Hematopoietic multipotent progenitor cell (in vitro differentiated cells): ENCODE measurements around the gene PDE1C. TPM values are rescaled to one million over a fixed set of nuclear protein-coding genes. Genes with fewer than 3 reads are reported as not detected.
A peak's percentile ranks its signal among the peaks of the same experiment; 100 is the strongest.
"Not testable (repeated sequence)": the region's sequence is repeated elsewhere in the genome, so short reads cannot be mapped to it uniquely, and the experiment has no call there.

Source experiments
- DNase-seq, 3 donors: peaks; one replicate each; pipeline ENCODE4 v3.0.0-alpha.2; 2011 to 2015; ENCODE audit warnings: low read depth in 2 of 3, low spot score in 2 of 3
- total RNA-seq: library from RNA; depleted of rRNA; stranded (reverse); fragments of >200 nt; gene quantifications from one replicate; pipeline ENCODE4 v1.2.3, GENCODE V29; 2012

The PDE1C gene
- under 0.01 TPM for total RNA-seq

DNA sequence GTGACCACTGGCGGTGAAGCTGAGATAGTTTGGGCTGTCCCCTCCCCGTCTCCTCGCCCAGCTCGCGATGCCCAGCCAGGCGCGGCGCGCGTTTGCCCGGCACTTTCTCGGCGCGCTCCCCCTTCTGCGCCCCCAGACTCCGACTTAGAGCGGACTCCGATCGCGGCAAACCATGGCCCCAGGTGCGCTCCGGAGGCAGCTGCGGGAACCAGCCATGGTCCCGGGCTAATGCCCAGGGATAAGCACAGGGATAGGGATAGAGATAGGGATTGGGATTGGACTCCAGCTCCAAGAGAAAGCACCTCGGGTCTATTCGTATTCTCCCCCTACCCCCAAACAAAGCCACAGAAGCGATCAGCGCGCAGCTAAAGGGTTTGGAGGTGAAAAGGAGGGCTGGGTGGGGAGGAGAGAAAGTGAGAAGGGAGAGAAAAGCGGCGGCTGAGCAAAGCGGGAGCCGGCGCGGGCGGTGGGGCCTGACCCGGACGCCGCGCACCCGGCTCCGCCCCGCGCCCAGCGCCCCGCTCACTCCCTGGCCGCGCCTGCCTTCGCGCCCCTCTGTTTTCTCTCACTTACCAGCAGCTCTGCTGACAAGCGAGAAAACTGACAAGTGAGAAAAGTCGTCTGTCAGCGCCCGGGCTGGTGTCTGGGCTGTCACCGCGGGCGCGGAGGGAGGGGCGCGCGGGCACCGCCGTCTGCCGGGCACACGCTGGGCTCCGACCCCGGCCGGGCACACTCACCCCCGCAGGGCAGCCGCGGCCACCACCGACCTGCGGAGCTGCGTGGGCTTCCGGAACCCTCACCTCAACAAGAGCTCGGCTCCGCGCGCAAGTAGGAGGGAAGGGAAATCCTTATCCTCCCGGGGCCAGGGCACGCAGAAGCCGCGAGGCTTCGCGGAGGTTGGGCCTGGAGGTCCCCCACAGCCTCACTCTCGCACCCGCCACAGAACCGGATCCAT lies at the start of gene PDE1C:
Gene PDE1C, minus strand, starts transcription at position 2 of the 955 bp plus-strand sequence.
- DNase-seq, result peak in 2 of 3 donors; percentile 22 to 36

DNA sequence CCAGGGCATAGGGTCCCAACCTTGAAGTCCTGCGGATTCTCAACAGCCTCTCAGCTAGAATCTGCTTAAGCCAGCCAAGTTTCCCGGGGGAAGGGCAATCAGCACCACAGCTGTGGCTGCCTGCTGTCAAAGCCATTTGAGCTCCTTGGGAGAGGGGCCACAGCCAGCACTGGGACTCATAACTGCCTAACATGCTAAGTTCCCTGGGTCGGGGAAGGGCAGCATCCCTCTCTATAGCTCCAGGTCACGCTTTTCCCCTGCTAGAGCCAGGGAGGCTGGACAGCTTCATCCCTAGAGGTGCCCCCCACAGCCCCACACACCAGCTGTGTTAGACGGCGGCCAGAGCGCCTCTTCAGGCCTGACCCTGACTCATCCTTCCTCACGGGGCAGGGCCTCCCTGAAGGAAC lies 49.6 kb upstream of the PDE1C start:
- DNase-seq, result no peak

DNA sequence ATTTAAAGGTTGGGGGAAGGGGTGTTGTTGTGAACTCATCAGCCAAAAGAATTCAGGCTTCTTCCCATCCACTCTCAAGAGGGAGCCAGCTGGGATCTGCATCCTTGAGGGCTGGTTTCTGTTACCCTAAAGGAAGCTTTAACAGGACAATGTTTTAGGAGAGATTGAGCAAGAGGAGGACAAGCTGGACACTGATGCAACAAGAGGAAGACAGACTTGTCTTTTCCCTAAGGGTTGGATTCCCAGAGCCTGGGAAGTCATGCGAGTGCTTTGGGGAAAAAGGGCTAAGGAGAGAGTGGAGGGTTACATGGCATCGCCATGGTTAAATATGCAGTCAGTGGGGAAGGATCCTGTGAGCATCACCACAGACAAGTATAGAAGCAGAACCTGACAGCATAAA lies 47.6 kb upstream of the PDE1C start:
- no peak for DNase-seq

GRCh38 chr7:32116436-32116835 lies 46.2 kb upstream of the PDE1C start:
- no peak for DNase-seq

- DNase-seq, result no peak
Measured at GRCh38 chr7:32115831-32116230, 45.6 kb upstream of the PDE1C start.

DNA sequence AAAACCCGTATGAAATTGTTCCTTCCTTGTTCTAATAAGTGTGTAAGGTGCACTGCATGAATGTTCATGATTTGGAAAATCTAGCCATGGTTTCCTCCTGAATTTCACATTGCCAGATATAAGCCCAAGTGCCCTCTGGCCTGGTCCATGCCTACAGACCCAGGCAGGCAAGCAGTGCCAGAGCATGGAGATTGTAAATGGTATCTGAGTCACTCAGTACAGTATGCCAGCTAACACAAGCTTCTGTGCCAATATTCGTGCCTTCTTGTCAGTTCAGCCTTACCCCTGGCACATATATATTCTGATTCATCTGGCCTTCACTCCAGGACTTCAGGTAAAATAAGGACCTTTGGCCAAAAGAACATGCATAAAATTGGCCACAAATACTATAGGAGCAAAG lies 38.4 kb upstream of the PDE1C start:
- DNase-seq, result no peak

GRCh38 chr7:32104766-32105165 lies 34.6 kb upstream of the PDE1C start:
- DNase-seq, result no peak

DNA sequence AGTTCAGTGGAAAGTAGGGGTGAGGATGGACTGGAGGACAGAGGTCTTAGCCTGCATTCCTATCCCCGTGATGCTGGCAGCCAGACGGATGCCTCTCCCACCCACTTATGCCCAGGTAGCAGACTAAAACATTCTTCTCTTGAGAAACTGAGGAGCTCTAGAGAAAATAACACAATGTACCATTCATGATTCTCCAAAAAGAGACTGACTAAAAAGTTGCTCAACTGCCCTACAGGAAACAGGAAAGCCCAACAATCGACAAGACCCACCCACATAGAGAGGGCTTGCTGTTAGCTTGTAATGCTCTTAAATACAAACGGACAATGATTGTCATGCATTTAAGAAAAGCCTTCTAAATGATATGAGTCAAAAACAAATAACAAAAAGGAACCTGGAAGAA lies 33.2 kb upstream of the PDE1C start:
- DNase-seq, result no peak

- DNase-seq, result no peak
Measured at GRCh38 chr7:32102432-32102873, 32.2 kb upstream of the PDE1C start.

GRCh38 chr7:32100407-32100907 lies 30.2 kb upstream of the PDE1C start:
- DNase-seq, result no peak

DNA sequence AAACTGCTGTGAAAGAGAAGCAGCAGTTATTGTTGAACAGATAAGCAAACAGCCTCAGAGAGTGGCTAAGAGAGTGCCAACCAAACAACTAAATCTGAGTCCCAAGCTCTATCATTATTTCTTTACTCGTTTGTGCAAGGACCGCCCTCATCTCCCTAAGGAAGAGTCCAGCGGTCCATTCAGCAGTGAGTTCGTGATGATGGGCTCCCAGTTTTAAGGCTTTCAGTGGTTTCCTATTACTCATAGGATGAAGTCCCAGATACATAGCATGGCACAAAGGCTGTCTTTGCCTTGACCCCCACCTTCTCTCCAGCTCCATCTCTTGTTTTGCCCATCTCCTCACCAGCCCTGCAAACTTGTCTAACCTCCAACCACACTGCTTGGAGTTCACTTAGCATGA lies 24.3 kb upstream of the PDE1C start:
- no peak for DNase-seq

GRCh38 chr7:32093415-32094408 lies 23.5 kb upstream of the PDE1C start:
- DNase-seq, result no peak

GRCh38 chr7:32092346-32092745 lies 22.1 kb upstream of the PDE1C start:
- no peak for DNase-seq

- DNase-seq, result no peak
Measured at GRCh38 chr7:32091608-32092210, 21.5 kb upstream of the PDE1C start.

- no peak for DNase-seq
Measured at GRCh38 chr7:32089678-32090077, 19.5 kb upstream of the PDE1C start.

- no peak for DNase-seq
Measured at GRCh38 chr7:32089256-32089655, 19.0 kb upstream of the PDE1C start.

- no peak for DNase-seq
Measured at GRCh38 chr7:32088451-32088881, 18.3 kb upstream of the PDE1C start.

DNA sequence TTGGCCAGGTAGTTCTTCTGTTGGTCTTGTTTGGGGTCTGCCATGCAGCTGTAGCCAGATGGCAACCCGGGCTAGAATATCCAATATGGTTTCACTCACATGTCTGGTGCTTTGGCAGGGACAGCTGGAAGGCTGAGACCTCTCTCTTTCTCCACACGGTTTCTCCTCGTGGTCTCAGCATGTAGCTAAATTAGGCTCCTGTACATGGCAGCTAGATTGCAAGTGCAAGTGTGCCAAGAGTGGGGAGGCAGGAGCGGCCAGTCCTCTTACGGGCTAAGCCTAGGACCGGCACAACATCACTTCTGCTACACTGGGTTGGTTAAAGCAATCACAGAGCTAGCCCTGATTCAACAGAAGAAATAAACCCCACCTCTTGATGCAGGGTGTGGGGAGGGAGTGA lies 9.3 kb upstream of the PDE1C start:
- no peak for DNase-seq

DNA sequence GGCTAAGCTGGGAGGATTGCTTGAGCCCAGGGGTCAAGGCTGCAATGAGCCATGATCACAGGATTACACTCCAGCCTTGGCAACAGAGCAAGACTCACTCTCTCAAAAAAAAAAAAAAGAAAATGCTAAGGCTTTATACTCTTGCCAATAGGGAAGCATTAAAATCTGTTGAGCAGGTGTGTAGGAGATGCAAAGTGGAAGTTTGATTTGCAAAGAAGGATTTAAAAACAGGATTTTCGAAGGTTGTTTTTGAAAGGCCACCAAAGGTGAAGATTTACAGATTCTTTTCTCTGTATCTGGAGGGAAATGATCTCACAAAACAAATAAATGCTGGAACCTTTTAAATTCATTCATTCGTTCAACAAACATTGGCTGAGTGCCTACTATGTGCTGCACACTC lies 8.6 kb upstream of the PDE1C start:
- no peak for DNase-seq

GRCh38 chr7:32077806-32078205 lies 7.6 kb upstream of the PDE1C start:
- no peak for DNase-seq

GRCh38 chr7:32076802-32077201 lies 6.6 kb upstream of the PDE1C start:
- DNase-seq, result not testable (repeated sequence)
